ENCODE results near the gene INTS6L.

Gene INTS6L

DNA sequence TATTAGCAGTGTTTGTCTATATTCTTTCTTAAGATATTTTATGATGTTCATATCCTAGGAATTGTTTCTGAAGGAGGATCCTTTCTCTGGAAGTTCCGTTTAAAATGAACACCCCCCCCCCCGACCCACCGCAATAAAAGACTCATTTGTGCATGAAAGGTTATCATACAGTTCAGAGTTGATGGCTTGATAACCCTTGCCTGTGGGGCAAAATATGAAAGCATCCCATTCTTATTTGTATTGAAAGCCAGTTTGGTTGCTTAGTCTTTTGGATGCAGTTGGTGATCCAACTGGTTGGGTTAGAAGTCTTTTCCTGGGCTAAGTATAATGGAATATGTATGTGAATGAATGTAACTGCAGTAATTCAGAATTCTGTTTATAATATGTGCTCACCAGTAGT lies 8.3 kb downstream of the INTS6L start:
- H3K27me3 ChIP-seq (ENCODE audit: insufficient read depth, low read length, poor library complexity): no peaks in the 10 kb centered on the region
- no CpG with 5 or more reads among the region's 3 CpGs for WGBS (ENCODE audit: extremely low coverage, insufficient coverage, low lambda C conversion rate)
- no peak overlapping the region for H2BK5ac ChIP-seq (ENCODE audit: low read length)
- no peaks in the 10 kb centered on the region for H3K36me3 ChIP-seq (ENCODE audit: control insufficient read depth, insufficient read depth, low read length)
- H2AK5ac ChIP-seq (ENCODE audit: low read length): no peak overlapping the region
- H3K4me1 ChIP-seq (ENCODE audit: control insufficient read depth, low read depth, low read length): no peaks in the 10 kb centered on the region
- H3K79me2 ChIP-seq (ENCODE audit: control insufficient read depth, insufficient read depth, low read length): no peaks in the 10 kb centered on the region
- H3K9ac ChIP-seq (ENCODE audit: low read length): no peak overlapping the region
- no peak overlapping the region for H3K23ac ChIP-seq (ENCODE audit: low read length)
- H2BK15ac ChIP-seq (replicated peaks; ENCODE audit: low read depth): no peak overlapping the region
- H2BK120ac ChIP-seq (ENCODE audit: low read depth, low read length): no peak overlapping the region
- H4K8ac ChIP-seq (ENCODE audit: low read depth, low read length): no peak overlapping the region
- no peak overlapping the region for H4K5ac ChIP-seq (ENCODE audit: low read length)
- no peak overlapping the region for H3K56ac ChIP-seq (ENCODE audit: low read length)
- no peak overlapping the region for H3K4me3 ChIP-seq (ENCODE audit: low read length)
- no peak overlapping the region for H3K4me2 ChIP-seq (ENCODE audit: low read length)
- no peak for DNase-seq
- H3K79me1 ChIP-seq (ENCODE audit: low read length): no peaks in the 10 kb centered on the region
- H3K4ac ChIP-seq (ENCODE audit: low read depth, low read length): no peak overlapping the region
- H3K27ac ChIP-seq (ENCODE audit: low read depth, low read length): no peak overlapping the region
- H3K18ac ChIP-seq (ENCODE audit: low read length): no peak overlapping the region

DNA sequence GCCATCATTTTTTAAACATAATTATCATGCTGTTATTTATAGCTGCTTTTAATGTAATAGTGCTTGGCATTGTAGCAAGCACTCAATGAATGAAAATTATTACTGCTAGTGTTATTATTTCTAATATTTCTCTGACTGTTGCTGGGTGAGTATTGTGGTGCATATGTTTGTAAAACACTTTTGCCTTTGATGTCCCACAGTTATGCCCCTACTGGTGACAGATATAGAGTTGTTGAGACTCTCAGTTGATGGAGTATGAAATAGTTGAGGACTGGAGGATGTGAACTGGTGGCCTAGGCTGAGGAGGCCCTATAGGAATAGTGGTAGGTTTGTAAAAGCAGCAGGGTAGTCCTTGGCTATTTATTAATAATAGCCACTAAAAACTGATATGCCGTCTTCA lies 9.6 kb downstream of the INTS6L start:
- no CpG with 5 or more reads among the region's 1 CpG for WGBS (ENCODE audit: extremely low coverage, insufficient coverage, low lambda C conversion rate)
- no peak overlapping the region for H3K9ac ChIP-seq (ENCODE audit: low read length)

DNA sequence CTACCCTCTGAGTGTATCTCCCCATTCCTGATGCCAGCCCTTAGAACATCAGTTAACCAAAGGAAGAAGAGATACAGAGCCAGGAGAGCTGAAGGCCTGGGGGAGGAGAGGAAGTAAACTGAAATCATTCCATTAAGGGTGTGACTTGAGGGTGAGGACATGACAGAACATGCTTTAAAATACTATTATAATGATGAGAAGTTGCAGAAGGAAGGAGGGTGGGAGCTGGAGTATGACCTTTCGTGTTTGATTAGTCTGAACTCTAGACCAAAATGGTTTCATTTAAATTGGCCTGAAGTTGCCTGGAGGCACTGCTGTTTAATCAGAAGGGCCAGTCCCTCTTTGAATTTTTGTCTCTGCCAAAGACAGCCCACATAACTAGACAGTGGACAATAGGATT lies 11.4 kb downstream of the INTS6L start:
- WGBS (ENCODE audit: extremely low coverage, insufficient coverage, low lambda C conversion rate): no CpG with 5 or more reads among the region's 1 CpG
- Histone ChIP-seq H3K27ac (ENCODE audit: low read depth, low read length) (no peak overlapping the region), H3K27me3 (ENCODE audit: insufficient read depth, low read length, poor library complexity) (no peaks in the 10 kb centered on the region)

More for the DNA sequence above, 9.6 kb downstream of the INTS6L start:
- Histone ChIP-seq H2AK5ac (ENCODE audit: low read length) (no peak overlapping the region), H2BK15ac (replicated peaks; ENCODE audit: low read depth) (no peak overlapping the region), H3K27me3 (ENCODE audit: insufficient read depth, low read length, poor library complexity) (no peaks in the 10 kb centered on the region), H3K4me3 (ENCODE audit: low read length) (no peak overlapping the region), H3K4me1 (ENCODE audit: control insufficient read depth, low read depth, low read length) (no peaks in the 10 kb centered on the region), H2BK5ac (ENCODE audit: low read length) (no peak overlapping the region), H3K4ac (ENCODE audit: low read depth, low read length) (no peak overlapping the region), H3K18ac (ENCODE audit: low read length) (no peak overlapping the region), H3K79me2 (ENCODE audit: control insufficient read depth, insufficient read depth, low read length) (no peaks in the 10 kb centered on the region), H3K4me2 (ENCODE audit: low read length) (no peak overlapping the region), H4K5ac (ENCODE audit: low read length) (no peak overlapping the region), H3K79me1 (ENCODE audit: low read length) (no peaks in the 10 kb centered on the region), H3K36me3 (ENCODE audit: control insufficient read depth, insufficient read depth, low read length) (no peaks in the 10 kb centered on the region), H3K27ac (ENCODE audit: low read depth, low read length) (no peak overlapping the region), H4K8ac (ENCODE audit: low read depth, low read length) (no peak overlapping the region), H3K23ac (ENCODE audit: low read length) (no peak overlapping the region), H3K56ac (ENCODE audit: low read length) (no peak overlapping the region), H2BK120ac (ENCODE audit: low read depth, low read length) (no peak overlapping the region)
- no peak for DNase-seq

DNA sequence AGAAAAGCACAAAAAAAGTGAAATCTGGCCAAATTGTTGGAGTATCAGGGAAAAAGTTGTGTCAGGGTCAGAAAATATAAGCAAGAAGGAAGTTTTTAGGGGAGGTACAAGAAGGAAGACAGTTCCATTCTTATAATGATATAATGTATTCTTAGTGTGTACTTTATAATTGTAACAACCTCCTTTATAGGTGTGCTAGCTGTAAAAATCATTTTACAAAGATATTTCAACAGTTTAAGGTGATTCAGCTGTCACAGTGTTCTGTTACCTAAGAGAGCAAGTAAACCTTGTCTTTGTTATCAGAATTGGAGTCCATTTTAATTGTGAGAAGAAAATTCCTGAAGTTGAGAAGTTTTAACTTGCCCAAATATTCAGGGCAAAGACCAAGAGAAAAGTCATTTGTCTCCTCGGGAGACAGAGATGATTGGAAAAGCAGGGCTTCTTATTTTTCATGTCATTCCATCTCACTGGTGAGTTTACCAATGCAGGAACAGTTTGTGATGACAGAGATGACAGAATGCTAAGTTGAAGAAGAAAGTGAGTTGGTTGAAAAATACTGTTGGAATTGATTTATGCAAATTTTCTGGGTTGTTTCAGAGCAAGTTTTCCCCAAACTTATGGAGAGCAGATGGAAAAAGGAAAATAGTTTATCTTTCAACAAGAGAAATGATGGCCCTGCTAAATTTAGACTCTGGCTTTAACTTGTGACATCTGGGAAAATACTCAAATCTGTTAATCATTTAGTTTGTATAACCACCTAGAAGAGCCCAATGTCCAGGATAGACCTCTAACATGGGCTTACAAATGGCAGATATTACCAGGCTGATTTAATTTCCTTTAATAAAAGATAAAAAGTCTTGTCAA lies 14.8 kb downstream of the INTS6L start:
- H3K79me1 ChIP-seq (ENCODE audit: low read length): no peaks in the 10 kb centered on the region
- H3K56ac ChIP-seq (ENCODE audit: low read length): no peak overlapping the region
- no peaks in the 10 kb centered on the region for H3K27me3 ChIP-seq (ENCODE audit: insufficient read depth, low read length, poor library complexity)
- no peak overlapping the region for H4K8ac ChIP-seq (ENCODE audit: low read depth, low read length)
- H3K27ac ChIP-seq (ENCODE audit: low read depth, low read length): no peak overlapping the region
- H3K4ac ChIP-seq (ENCODE audit: low read depth, low read length): no peak overlapping the region
- no peak overlapping the region for H3K4me3 ChIP-seq (ENCODE audit: low read length)
- no peaks in the 10 kb centered on the region for H3K4me1 ChIP-seq (ENCODE audit: control insufficient read depth, low read depth, low read length)
- no peak overlapping the region for H2AK5ac ChIP-seq (ENCODE audit: low read length)
- no peak overlapping the region for H3K23ac ChIP-seq (ENCODE audit: low read length)
- no peak overlapping the region for H3K9ac ChIP-seq (ENCODE audit: low read length)
- H2BK5ac ChIP-seq (ENCODE audit: low read length): no peak overlapping the region
- no CpG with 5 or more reads among the region's 1 CpG for WGBS (ENCODE audit: extremely low coverage, insufficient coverage, low lambda C conversion rate)
- no peaks in the 10 kb centered on the region for H3K36me3 ChIP-seq (ENCODE audit: control insufficient read depth, insufficient read depth, low read length)
- DNase-seq: no peak
- H2BK15ac ChIP-seq (replicated peaks; ENCODE audit: low read depth): no peak overlapping the region
- no peak overlapping the region for H4K5ac ChIP-seq (ENCODE audit: low read length)
- no peak overlapping the region for H3K18ac ChIP-seq (ENCODE audit: low read length)
- H3K79me2 ChIP-seq (ENCODE audit: control insufficient read depth, insufficient read depth, low read length): no peaks in the 10 kb centered on the region
- no peak overlapping the region for H2BK120ac ChIP-seq (ENCODE audit: low read depth, low read length)
- H3K4me2 ChIP-seq (ENCODE audit: low read length): no peak overlapping the region

More for the DNA sequence above, 11.4 kb downstream of the INTS6L start:
- no peak overlapping the region for H3K9ac ChIP-seq (ENCODE audit: low read length)
- no peak overlapping the region for H2BK5ac ChIP-seq (ENCODE audit: low read length)
- no peak overlapping the region for H3K56ac ChIP-seq (ENCODE audit: low read length)
- no peaks in the 10 kb centered on the region for H3K4me1 ChIP-seq (ENCODE audit: control insufficient read depth, low read depth, low read length)
- H2AK5ac ChIP-seq (ENCODE audit: low read length): no peak overlapping the region
- no peaks in the 10 kb centered on the region for H3K36me3 ChIP-seq (ENCODE audit: control insufficient read depth, insufficient read depth, low read length)
- H3K4me2 ChIP-seq (ENCODE audit: low read length): no peak overlapping the region
- H4K8ac ChIP-seq (ENCODE audit: low read depth, low read length): no peak overlapping the region
- H3K4ac ChIP-seq (ENCODE audit: low read depth, low read length): no peak overlapping the region
- H2BK120ac ChIP-seq (ENCODE audit: low read depth, low read length): no peak overlapping the region
- no peaks in the 10 kb centered on the region for H3K79me1 ChIP-seq (ENCODE audit: low read length)
- H3K18ac ChIP-seq (ENCODE audit: low read length): no peak overlapping the region
- H3K23ac ChIP-seq (ENCODE audit: low read length): no peak overlapping the region
- H3K79me2 ChIP-seq (ENCODE audit: control insufficient read depth, insufficient read depth, low read length): no peaks in the 10 kb centered on the region
- H4K5ac ChIP-seq (ENCODE audit: low read length): no peak overlapping the region
- no peak overlapping the region for H2BK15ac ChIP-seq (replicated peaks; ENCODE audit: low read depth)
- DNase-seq: no peak
- no peak overlapping the region for H3K4me3 ChIP-seq (ENCODE audit: low read length)

DNA sequence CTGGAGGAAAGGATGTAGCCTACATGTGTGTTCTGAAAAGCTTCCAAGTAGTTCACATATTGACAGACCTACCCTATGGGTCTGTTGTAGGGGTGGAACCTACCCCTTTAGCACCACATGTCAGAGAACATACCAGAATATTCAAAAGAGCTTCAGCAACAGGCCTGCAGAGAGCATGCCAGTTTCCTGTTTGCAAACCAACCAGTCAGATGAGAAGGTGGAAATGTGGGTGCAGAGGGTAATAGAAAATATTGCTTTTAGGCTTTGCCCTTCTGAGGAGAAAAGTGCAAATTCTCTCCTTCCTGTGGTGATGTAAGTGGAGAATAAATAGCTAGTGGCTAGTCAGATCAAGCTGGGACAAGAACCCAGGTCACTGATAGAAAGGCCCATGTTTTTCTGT lies 16.4 kb downstream of the INTS6L start:
- Histone ChIP-seq H2BK15ac (replicated peaks; ENCODE audit: low read depth) (no peak overlapping the region), H3K27ac (ENCODE audit: low read depth, low read length) (no peak overlapping the region), H3K36me3 (ENCODE audit: control insufficient read depth, insufficient read depth, low read length) (no peaks in the 10 kb centered on the region), H4K8ac (ENCODE audit: low read depth, low read length) (no peak overlapping the region), H2BK120ac (ENCODE audit: low read depth, low read length) (no peak overlapping the region), H3K18ac (ENCODE audit: low read length) (no peak overlapping the region), H3K79me1 (ENCODE audit: low read length) (no peaks in the 10 kb centered on the region), H3K4me2 (ENCODE audit: low read length) (no peak overlapping the region), H3K27me3 (ENCODE audit: insufficient read depth, low read length, poor library complexity) (no peaks in the 10 kb centered on the region), H3K56ac (ENCODE audit: low read length) (no peak overlapping the region), H3K4ac (ENCODE audit: low read depth, low read length) (no peak overlapping the region), H3K9ac (ENCODE audit: low read length) (no peak overlapping the region), H3K23ac (ENCODE audit: low read length) (no peak overlapping the region), H2BK5ac (ENCODE audit: low read length) (no peak overlapping the region), H2AK5ac (ENCODE audit: low read length) (no peak overlapping the region), H3K4me1 (ENCODE audit: control insufficient read depth, low read depth, low read length) (no peaks in the 10 kb centered on the region), H4K5ac (ENCODE audit: low read length) (no peak overlapping the region), H3K4me3 (ENCODE audit: low read length) (no peak overlapping the region), H3K79me2 (ENCODE audit: control insufficient read depth, insufficient read depth, low read length) (no peaks in the 10 kb centered on the region)
- DNase-seq: no peak

DNA sequence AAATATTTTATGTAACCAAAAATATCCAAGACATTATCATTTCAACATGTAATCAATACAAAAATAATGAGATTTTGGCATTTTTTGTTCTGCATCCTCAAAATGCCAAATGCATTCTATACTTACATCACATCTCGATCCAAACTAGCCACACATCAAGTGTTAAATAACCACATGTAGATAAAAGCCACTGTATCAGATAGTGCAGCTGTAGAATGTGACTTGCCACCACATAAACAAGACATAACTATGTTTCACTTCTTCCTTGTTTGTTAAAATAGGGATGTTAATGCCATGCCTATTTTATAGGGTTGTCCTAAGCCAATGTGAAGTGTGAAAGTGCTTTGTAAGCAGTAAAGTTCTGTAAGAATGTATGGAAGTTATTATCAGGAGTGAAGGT lies 20.9 kb downstream of the INTS6L start:
- H3K27me3 ChIP-seq (ENCODE audit: insufficient read depth, low read length, poor library complexity): no peaks in the 10 kb centered on the region
- no peak overlapping the region for H3K9ac ChIP-seq (ENCODE audit: low read length)
- no peaks in the 10 kb centered on the region for H3K4me1 ChIP-seq (ENCODE audit: control insufficient read depth, low read depth, low read length)
- H3K27ac ChIP-seq (ENCODE audit: low read depth, low read length): no peak overlapping the region
- no peak overlapping the region for H4K5ac ChIP-seq (ENCODE audit: low read length)
- no peaks in the 10 kb centered on the region for H3K79me1 ChIP-seq (ENCODE audit: low read length)
- no peak overlapping the region for H3K56ac ChIP-seq (ENCODE audit: low read length)
- no peak overlapping the region for H3K23ac ChIP-seq (ENCODE audit: low read length)
- H3K4ac ChIP-seq (ENCODE audit: low read depth, low read length): no peak overlapping the region
- H2BK120ac ChIP-seq (ENCODE audit: low read depth, low read length): no peak overlapping the region
- H3K4me3 ChIP-seq (ENCODE audit: low read length): no peak overlapping the region
- H3K18ac ChIP-seq (ENCODE audit: low read length): no peak overlapping the region
- no peak overlapping the region for H2AK5ac ChIP-seq (ENCODE audit: low read length)
- H3K79me2 ChIP-seq (ENCODE audit: control insufficient read depth, insufficient read depth, low read length): no peaks in the 10 kb centered on the region
- WGBS (ENCODE audit: extremely low coverage, insufficient coverage, low lambda C conversion rate): no CpG with 5 or more reads among the region's 1 CpG
- no peaks in the 10 kb centered on the region for H3K36me3 ChIP-seq (ENCODE audit: control insufficient read depth, insufficient read depth, low read length)
- H2BK5ac ChIP-seq (ENCODE audit: low read length): no peak overlapping the region
- H2BK15ac ChIP-seq (replicated peaks; ENCODE audit: low read depth): no peak overlapping the region
- no peak overlapping the region for H4K8ac ChIP-seq (ENCODE audit: low read depth, low read length)
- H3K4me2 ChIP-seq (ENCODE audit: low read length): no peak overlapping the region
- no peak for DNase-seq
